HG02763 (cell line): Measurements from ENCODE around the gene S100A10.

Experiments used
- ATAC-seq: cut with Tn5 transposase; IDR thresholded peaks from one replicate; pipeline ENCODE4 v1.9.1; 2021; ENCODE audit warnings: mild to moderate bottlenecking, moderate library complexity; ENCODE audit not compliant: unreplicated experiment

S100A10 gene

DNA sequence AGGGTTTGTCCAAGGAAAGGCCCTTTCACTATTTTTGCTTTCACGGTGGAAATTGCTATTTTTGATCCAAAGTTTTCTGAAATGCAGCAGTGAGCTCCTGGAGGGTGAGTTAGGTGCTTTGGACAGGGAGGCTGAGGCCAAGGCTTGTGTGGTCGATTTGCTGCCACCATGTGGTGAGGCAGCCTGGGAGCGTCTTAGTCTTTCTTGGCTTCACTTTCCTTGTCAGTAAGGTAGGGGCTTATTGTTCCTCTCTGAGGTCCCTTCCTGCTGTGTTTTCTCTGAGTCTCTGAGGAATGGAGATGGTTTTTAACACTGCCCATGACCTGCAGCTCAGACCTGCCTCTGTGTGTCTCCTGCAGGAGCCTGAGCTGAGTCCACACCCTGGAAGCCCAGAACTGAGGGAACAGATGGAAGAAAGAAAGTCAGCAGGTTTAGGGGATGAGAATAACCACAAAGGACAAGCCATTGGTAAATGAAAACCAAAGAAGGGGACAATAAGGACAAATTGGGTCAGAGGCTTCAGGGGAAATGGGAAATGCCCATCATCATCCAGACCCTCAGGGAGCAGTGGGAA is 20.1 kb upstream of the S100A10 start:
- no peak for ATAC-seq

DNA sequence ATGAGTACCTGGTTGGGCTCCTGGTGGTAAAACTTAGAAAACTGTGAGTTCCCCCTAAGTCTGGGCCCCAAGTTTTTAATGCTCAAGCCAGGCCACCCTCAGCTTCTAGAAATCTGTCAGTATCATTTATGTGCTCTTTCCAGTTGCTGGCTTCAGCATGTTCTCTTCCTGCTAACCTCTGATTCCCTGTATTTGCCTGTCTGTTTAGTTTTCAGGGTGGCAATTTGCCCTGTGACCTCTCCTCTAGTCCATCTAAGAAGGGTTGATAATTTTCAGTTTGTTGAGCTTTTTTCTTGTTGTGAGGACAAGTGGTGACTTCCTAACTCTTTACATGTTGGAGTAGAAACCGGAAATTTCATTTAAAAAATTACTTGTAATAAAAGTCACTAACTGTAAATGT is 16.0 kb upstream of the S100A10 start:
- ATAC-seq = no peak

DNA sequence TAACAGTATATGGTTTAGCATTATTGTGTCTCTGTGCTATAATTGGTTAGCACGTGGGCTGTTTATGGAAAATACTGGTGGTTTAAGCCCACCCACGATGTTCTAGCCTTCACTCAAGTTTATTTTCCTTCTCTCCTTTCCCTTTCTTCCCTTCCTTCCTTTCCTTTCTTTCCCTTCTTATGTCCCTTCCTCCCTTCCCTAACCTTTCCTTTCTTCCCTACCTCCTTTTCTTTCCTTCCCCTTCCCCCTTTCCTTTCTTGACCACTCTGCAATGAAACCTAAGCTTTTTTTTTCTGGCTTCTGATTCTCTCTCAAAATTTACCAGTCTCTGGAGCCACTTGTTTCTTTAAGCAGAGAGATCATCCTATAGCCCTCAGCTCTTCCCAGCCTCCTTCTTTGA is 13.4 kb upstream of the S100A10 start:
- no peak for ATAC-seq

- no peak for ATAC-seq
Observed at GRCh38 chr1:152005360-152005912, 11.8 kb upstream of the S100A10 start.

DNA sequence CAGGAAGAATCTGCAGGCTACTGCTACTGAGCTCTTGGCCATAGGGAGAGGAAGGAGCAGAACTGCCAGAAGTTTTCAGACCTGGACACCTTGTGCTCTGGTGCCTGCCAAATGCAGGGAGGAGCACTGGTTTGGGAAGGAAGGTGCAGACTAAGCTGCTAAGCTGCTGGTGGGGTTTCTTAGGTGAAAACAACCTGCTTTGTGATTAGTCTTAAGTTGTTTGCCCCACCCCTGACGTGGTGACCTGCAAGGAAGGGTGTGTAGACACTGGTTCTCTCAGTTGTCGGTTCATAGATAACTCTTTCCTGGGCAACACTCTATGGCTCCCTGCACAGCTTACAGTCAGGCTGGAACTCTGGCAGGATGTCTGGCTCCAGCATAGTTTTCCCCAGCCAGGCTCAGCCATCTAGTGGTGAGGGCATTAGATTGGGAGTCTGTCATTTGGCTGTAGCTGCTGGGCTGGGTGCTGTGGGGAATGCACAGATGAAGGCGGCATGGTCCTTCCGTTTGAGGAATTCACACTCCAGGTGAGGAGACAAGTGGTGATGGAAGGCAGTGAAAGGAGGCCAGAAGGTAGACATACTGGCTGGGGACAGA is 10.3 kb upstream of the S100A10 start:
- ATAC-seq = no peak

GRCh38 chr1:152002960-152003359 is 9.3 kb upstream of the S100A10 start:
- ATAC-seq = no peak

DNA sequence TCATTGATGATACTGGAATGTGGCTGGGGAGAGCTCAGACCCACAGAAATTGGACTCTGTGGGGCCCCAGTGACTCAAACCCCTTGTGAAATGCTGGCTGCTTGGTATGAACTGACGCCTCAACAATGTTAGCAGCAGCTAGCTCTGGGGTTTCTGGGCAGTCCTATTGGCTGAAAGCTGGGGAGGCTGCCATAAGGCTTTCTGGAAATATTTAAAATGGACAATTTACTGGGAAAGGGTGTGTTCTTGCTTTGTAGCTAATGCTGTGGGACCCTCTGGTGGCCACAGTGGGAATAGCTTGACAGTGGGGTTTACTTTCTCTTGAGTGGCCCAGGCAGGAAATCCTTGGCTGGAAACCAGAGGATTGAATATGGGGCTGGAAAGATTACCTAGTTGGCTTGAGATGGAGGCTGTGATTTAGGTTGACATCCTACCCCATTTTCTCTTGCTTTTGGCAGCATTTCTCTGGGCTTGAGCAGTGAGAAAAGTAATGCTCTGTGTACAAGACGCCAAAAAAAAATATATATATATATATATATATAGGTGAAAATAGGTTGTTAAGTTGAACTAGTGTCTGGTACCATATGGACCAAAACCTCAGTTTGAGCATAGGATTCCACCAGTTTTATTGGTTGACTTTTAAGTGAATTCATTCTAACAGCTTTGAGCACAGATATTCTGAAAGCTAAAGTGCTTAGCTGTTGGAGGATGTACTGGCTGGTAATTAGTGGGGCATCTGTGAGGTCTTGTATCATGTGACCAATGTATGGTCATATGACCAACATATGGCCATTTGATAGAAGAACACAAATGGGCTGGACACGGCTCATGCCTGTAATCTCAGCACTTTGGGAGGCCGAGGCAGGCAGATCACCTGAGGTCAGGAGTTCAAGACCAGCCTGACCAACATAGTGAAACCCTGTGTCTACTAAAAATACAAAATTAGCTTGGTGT is 8.2 kb upstream of the S100A10 start:
- no peak for ATAC-seq

GRCh38 chr1:152000964-152001630 is 7.4 kb upstream of the S100A10 start:
- no peak for ATAC-seq

GRCh38 chr1:151998611-151999362 is 5.1 kb upstream of the S100A10 start:
- no peak for ATAC-seq

- no peak for ATAC-seq
Observed at GRCh38 chr1:151997284-151997570, 3.6 kb upstream of the S100A10 start.

DNA sequence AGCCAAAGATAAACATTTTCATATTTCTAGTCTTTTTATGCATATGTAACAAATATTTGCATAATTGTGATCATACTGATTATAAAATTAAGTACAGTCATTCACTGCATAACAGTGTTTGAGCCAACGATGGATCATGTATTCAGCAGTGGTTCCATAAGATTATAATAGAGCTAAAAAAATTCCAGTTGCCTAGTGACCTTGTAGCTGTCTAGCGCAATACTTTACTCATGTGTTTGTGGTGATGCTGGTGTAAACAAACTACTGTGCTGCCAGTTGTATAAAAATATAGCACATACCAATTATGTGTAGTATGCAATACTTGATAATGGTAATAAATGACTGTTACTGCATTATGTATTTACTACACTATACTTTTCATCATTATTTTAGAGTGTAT is 2.1 kb upstream of the S100A10 start:
- ATAC-seq = no peak

DNA sequence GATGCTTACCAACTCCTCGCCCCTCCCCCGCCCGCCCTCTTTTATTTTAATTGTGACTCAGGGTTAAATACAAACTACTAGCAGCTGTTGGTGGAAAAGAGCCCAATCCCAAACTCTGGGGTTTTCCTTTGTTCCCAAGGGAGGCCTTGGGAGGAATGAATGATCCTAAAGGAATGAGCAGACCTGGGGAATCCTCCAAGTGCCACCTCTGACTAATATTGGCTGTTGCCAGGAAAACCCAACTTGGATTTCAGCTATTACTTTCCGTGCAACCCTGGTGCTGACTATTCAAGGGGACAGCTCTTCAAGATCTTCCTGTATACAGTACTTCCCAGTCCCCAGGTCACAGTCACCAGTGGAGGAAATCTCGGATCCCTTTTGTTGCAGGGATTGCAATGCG is 1.3 kb upstream of the S100A10 start:
- no peak for ATAC-seq

GRCh38 chr1:151993084-151993733 is 450 bp downstream of the S100A10 start:
- no peak for ATAC-seq

GRCh38 chr1:151992303-151993083 is 1.2 kb downstream of the S100A10 start:
- no peak for ATAC-seq

- no peak for ATAC-seq
Observed at GRCh38 chr1:151991663-151992302, 1.9 kb downstream of the S100A10 start.

- no peak for ATAC-seq
Observed at GRCh38 chr1:151990856-151991198, 2.8 kb downstream of the S100A10 start.

GRCh38 chr1:151990058-151990855 is 3.4 kb downstream of the S100A10 start:
- ATAC-seq = no peak

DNA sequence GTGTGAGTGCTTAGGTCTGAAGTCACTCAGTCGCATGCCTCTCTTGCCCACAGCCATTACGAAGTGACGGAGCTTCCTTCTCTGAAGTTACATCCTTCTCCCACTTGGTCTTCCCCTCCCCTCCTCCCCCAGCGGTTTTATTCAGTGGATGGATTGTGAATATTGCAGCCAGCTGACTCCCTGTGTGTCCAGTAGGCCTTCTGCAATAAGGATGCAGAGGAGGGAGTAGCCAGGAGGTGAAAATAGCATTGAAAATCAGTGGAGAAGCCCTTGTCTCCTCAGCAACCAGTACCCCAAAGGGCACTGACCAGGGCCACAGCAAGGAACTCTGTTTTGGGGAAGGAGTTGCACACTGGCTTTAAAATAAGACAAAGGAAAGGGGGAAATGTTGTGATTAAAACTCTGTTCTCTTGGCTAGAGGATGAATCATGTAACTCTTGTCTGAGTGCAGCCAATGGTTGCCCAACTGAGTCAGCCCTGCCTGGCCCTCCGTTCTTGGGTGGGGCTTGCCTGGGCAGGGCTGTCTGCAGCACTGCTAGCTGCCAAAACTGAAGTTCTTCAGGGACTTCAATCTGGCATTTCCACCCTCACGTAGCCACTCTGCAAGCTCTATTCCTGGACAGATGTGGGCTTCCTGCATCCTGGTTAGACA is 4.3 kb downstream of the S100A10 start:
- no peak for ATAC-seq
